C4-2B (cell line): ENCODE measurements around the gene PHKA1.

Experiments used
- CTCF ChIP-seq: fragments of 450-650 bp; conservative IDR thresholded peaks from 2 replicates; pipeline ENCODE4 v1.5.1; 2017; ENCODE audit warnings: mild to moderate bottlenecking
- ZFX ChIP-seq: fragments of 450-650 bp; IDR thresholded peaks from 2 replicates; pipeline ENCODE4 v1.6.1; 2017

- no peak for TF ChIP-seq CTCF
- TF ChIP-seq ZFX = no peak
Observed at GRCh38 chrX:72604705-72605104, 109.4 kb downstream of the PHKA1 start.
